HG03095 (cell line): Measurements from ENCODE around the gene APH1A.
A peak's percentile ranks its signal among the peaks of the same experiment; 100 is the strongest.
"Not testable (repeated sequence)": the region's sequence is repeated elsewhere in the genome, so short reads cannot be mapped to it uniquely, and the experiment has no call there.

ENCODE experiments used
- ATAC-seq: cut with Tn5 transposase; IDR thresholded peaks from one replicate; pipeline ENCODE4 v1.9.1; 2021; ENCODE audit warnings: moderate library complexity; ENCODE audit not compliant: unreplicated experiment

APH1A gene

GRCh38 chr1:150268705-150269403 lies at the start of gene APH1A:
Gene APH1A, minus strand, starts transcription at chr1:150269016. Its CDS starts 206 bp downstream, at chr1:150268810.
- ATAC-seq, result peak; percentile 85

- not testable (repeated sequence) for ATAC-seq
These were observed 45.9 kb upstream of the APH1A start for GRCh38 chr1:150314691-150315090.

GRCh38 chr1:150311762-150312161 lies 42.9 kb upstream of the APH1A start:
- ATAC-seq, result no peak

GRCh38 chr1:150309758-150310508 lies 41.1 kb upstream of the APH1A start:
- ATAC-seq, result no peak

- ATAC-seq, result not testable (repeated sequence)
These were observed 39.8 kb upstream of the APH1A start for GRCh38 chr1:150308585-150308984.

GRCh38 chr1:150302902-150303301 lies 34.1 kb upstream of the APH1A start:
- no peak for ATAC-seq

GRCh38 chr1:150302338-150302737 lies 33.5 kb upstream of the APH1A start:
- ATAC-seq, result no peak

- ATAC-seq, result no peak
These were observed 30.9 kb upstream of the APH1A start for GRCh38 chr1:150299716-150300115.

GRCh38 chr1:150295476-150295875 lies 26.7 kb upstream of the APH1A start:
- no peak for ATAC-seq

- peak; percentile 96 for ATAC-seq
These were observed 24.8 kb upstream of the APH1A start, which contains the start of gene MRPS21 for GRCh38 chr1:150293433-150294253. Gene MRPS21, plus strand, starts transcription at chr1:150293861. Its CDS starts 506 bp downstream, at chr1:150294367.

GRCh38 chr1:150288822-150289221 lies 20.0 kb upstream of the APH1A start:
- ATAC-seq, result no peak

- ATAC-seq, result no peak
These were observed 19.6 kb upstream of the APH1A start for GRCh38 chr1:150288382-150288781.

- no peak for ATAC-seq
These were observed 14.4 kb upstream of the APH1A start for GRCh38 chr1:150283260-150283659.

- no peak for ATAC-seq
These were observed 13.7 kb upstream of the APH1A start for GRCh38 chr1:150282558-150282958.

- ATAC-seq, result no peak
These were observed 13.1 kb upstream of the APH1A start, which contains the start of gene CIART for GRCh38 chr1:150281758-150282557. Gene CIART, plus strand, starts transcription at chr1:150282554. Its CDS starts 714 bp downstream, at chr1:150283268.

GRCh38 chr1:150281221-150281757 lies 12.5 kb upstream of the APH1A start:
- ATAC-seq, result no peak

GRCh38 chr1:150280138-150280707 lies 11.4 kb upstream of the APH1A start:
- no peak for ATAC-seq

GRCh38 chr1:150273311-150273710 lies 4.5 kb upstream of the APH1A start:
- no peak for ATAC-seq

GRCh38 chr1:150271291-150271959 lies 2.6 kb upstream of the APH1A start:
- ATAC-seq, result no peak
